OCI-LY7 (cell line): Measurements from ENCODE around the gene GLRX5. TPM values are rescaled to one million over a fixed set of nuclear protein-coding genes. Genes with fewer than 3 reads are reported as not detected.

Experiments used
- BruUV-seq: library from RNA; stranded (reverse); fragments of 400-500 nt; replicated peaks from 2 replicates; lab custom pipeline; 2021; lab: Mats Ljungman, UMichigan
- CTCF ChIA-PET: fragments of 300-600 bp; sonication (Branson Sonifier 250); formaldehyde crosslinking; loops from one replicate; lab custom pipeline; 2022; ENCODE audit warnings: antibody characterized with exemption; ENCODE audit not compliant: unreplicated experiment; lab: Charles Lee
- POLR2A ChIA-PET: fragments of 300-600 bp; sonication (Branson Sonifier 250); formaldehyde crosslinking; loops from one replicate; lab custom pipeline; 2022; ENCODE audit warnings: antibody characterized with exemption; lab: Charles Lee
- DNase-seq: peaks from one replicate; pipeline ENCODE4 v3.0.0-alpha.2; 2015; ENCODE audit warnings: low spot score
- H2AFZ ChIP-seq: fragments of 200-600 bp; sonication (generic), shearing (Covaris generic); 2 replicates; pipeline ENCODE4 v1.6.1; 2014; ENCODE audit warnings: mild to moderate bottlenecking, antibody characterized with exemption, low read length, moderate library complexity
- H3K27ac ChIP-seq: fragments of 200-600 bp; sonication (generic); 2 replicates; pipeline ENCODE4 v1.5.1; 2014; ENCODE audit warnings: mixed run types, low read depth, mild to moderate bottlenecking, moderate library complexity, low read length, inconsistent platforms; ENCODE audit not compliant: poor library complexity, severe bottlenecking
- H3K36me3 ChIP-seq: fragments of 200-600 bp; sonication (generic); 2 replicates; pipeline ENCODE4 v1.6.1; 2014; ENCODE audit warnings: mild to moderate bottlenecking, antibody characterized with exemption, low read length, moderate library complexity, mixed read lengths; ENCODE audit not compliant: insufficient read depth
- H3K4me1 ChIP-seq: fragments of 200-600 bp; sonication (generic); 2 replicates; pipeline ENCODE4 v1.5.1; 2014; ENCODE audit warnings: mild to moderate bottlenecking, low read length; ENCODE audit not compliant: insufficient read depth, poor library complexity, severe bottlenecking
- H3K4me2 ChIP-seq: fragments of 200-600 bp; sonication (generic); 2 replicates; pipeline ENCODE4 v1.6.1; 2014; ENCODE audit warnings: mild to moderate bottlenecking, low read length
- H3K4me3 ChIP-seq: fragments of 200-600 bp; sonication (generic); 2 replicates; pipeline ENCODE4 v1.5.1; 2014; ENCODE audit warnings: mild to moderate bottlenecking, low read depth, low read length; ENCODE audit not compliant: poor library complexity, severe bottlenecking
- H3K79me2 ChIP-seq: fragments of 200-600 bp; sonication (generic); 2 replicates; pipeline ENCODE4 v1.6.1; 2016; ENCODE audit warnings: low read depth, mild to moderate bottlenecking, low read length, moderate library complexity, mixed read lengths; ENCODE audit not compliant: insufficient read depth
- H3K9me2 ChIP-seq: fragments of 200-600 bp; sonication (generic); 2 replicates; pipeline ENCODE4 v1.6.1; 2016; ENCODE audit warnings: mild to moderate bottlenecking, low read length, mixed read lengths; ENCODE audit not compliant: insufficient read depth
- H3K9me3 ChIP-seq: fragments of 200-600 bp; sonication (generic); 2 replicates; pipeline ENCODE4 v1.6.1; 2014; ENCODE audit warnings: mild to moderate bottlenecking, mixed run types, low read length, mixed read lengths
- H4K20me1 ChIP-seq: fragments of 200-600 bp; sonication (generic); 2 replicates; pipeline ENCODE4 v1.6.1; 2014; ENCODE audit warnings: mild to moderate bottlenecking, antibody characterized with exemption, low read length, moderate library complexity, mixed read lengths; ENCODE audit not compliant: insufficient read depth
- EZH2phosphoT487 ChIP-seq: fragments of 200-600 bp; sonication (generic); IDR thresholded peaks from 2 replicates; pipeline ENCODE4 v1.6.1; 2018; ENCODE audit warnings: low read depth, borderline replicate concordance, mild to moderate bottlenecking, mixed run types, antibody characterized with exemption, low read length, moderate library complexity, mixed read lengths
- intact Hi-C: fragments of 100-400 bp; cut with micrococcal nuclease; formaldehyde crosslinking; loops from one replicate; pipeline ENCODE4 v1.10.0; 2022; ENCODE audit not compliant: unreplicated experiment
- total RNA-seq, 2 experiments: library from RNA; depleted of rRNA in 1 of 2; stranded (reverse); fragments of >200 nt in 1 of 2; shearing (Covaris generic) in 1 of 2; gene quantifications; 2 replicates each; pipeline ENCODE4 v1.2.3, GENCODE V29; 2014 to 2022
- TF ChIP-seq, protein P1 (sequence below): fragments of 200-600 bp; sonication (generic); conservative IDR thresholded peaks from 2 replicates; pipeline ENCODE4 v1.5.1; 2014; ENCODE audit warnings: mild to moderate bottlenecking, antibody characterized with exemption, low read length, moderate library complexity, mixed read lengths

The GLRX5 gene
- total RNA-seq, 2 experiments from 2014 or later, result 68.2 to 78.4 TPM

DNA sequence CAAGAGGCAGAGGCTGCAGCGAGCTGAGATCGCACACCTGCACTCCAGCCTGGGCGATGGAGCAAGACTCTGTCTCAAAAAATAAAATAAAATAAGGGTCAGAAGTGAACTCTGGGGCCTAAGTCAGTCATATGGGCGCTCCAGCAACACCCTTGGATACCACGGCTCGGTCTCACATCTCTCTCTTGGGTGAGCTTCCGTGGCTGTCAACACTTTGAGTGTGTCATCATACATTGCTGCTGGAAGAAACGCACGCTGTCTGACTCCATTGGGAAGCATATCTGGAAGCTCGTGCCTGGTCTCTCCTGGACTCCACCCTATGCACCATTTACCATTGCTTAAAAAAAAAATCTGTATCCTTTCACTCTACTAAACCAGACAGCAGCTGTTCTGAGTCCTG is 20.2 kb downstream of the GLRX5 start:
- intact Hi-C loops, result no loop called here
- Histone ChIP-seq H3K4me1 (peaks cover 6% of the 10 kb centered on the region), H4K20me1 (no peaks in the 10 kb centered on the region), H3K4me2 (no peak overlapping the region), H3K9me2 (no peaks in the 10 kb centered on the region), H3K9me3 (no peaks in the 10 kb centered on the region), H3K36me3 (no peaks in the 10 kb centered on the region), H3K27ac (no peak overlapping the region), H2AFZ (no peak overlapping the region), H3K79me2 (no peaks in the 10 kb centered on the region), H3K4me3 (no peak overlapping the region)
- BruUV-seq, result no TSS peak
- POLR2A ChIA-PET, result interaction anchor here (1.1 kb wide), 1 partner anchor 120 kb away, joined by 3 read pairs; no protein-coding TSS in a partner anchor
- TF ChIP-seq, protein P1, sequence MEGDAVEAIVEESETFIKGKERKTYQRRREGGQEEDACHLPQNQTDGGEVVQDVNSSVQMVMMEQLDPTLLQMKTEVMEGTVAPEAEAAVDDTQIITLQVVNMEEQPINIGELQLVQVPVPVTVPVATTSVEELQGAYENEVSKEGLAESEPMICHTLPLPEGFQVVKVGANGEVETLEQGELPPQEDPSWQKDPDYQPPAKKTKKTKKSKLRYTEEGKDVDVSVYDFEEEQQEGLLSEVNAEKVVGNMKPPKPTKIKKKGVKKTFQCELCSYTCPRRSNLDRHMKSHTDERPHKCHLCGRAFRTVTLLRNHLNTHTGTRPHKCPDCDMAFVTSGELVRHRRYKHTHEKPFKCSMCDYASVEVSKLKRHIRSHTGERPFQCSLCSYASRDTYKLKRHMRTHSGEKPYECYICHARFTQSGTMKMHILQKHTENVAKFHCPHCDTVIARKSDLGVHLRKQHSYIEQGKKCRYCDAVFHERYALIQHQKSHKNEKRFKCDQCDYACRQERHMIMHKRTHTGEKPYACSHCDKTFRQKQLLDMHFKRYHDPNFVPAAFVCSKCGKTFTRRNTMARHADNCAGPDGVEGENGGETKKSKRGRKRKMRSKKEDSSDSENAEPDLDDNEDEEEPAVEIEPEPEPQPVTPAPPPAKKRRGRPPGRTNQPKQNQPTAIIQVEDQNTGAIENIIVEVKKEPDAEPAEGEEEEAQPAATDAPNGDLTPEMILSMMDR, result no peak
- no peak for TF ChIP-seq EZH2phosphoT487
- DNase-seq, result no peak
- CTCF ChIA-PET, result no interaction called here

- H3K79me2 ChIP-seq, result no peaks in the 10 kb centered on the region
- H3K4me3 ChIP-seq, result no peak overlapping the region
- no peak for DNase-seq
- no peak overlapping the region for H3K4me2 ChIP-seq
- no peak for TF ChIP-seq EZH2phosphoT487
- TF ChIP-seq, protein P1, result no peak
- ChIA-PET POLR2A (interaction anchor here (1.5 kb wide), 1 partner anchor 16 kb away, joined by 4 read pairs; no protein-coding TSS in a partner anchor), CTCF (interaction anchor here (0.5 kb wide), 1 partner anchor 192 kb away, joined by 3 read pairs; no protein-coding TSS in a partner anchor)
- intact Hi-C loops, result no loop called here
- H3K9me2 ChIP-seq, result no peaks in the 10 kb centered on the region
- H3K36me3 ChIP-seq, result no peaks in the 10 kb centered on the region
- peaks cover 6% of the 10 kb centered on the region for H3K4me1 ChIP-seq
- H2AFZ ChIP-seq, result no peak overlapping the region
- no TSS peak for BruUV-seq
- no peaks in the 10 kb centered on the region for H3K9me3 ChIP-seq
- H4K20me1 ChIP-seq, result no peaks in the 10 kb centered on the region
- no peak overlapping the region for H3K27ac ChIP-seq
These were observed 22.4 kb downstream of the GLRX5 start for GRCh38 chr14:95557291-95557690.

DNA sequence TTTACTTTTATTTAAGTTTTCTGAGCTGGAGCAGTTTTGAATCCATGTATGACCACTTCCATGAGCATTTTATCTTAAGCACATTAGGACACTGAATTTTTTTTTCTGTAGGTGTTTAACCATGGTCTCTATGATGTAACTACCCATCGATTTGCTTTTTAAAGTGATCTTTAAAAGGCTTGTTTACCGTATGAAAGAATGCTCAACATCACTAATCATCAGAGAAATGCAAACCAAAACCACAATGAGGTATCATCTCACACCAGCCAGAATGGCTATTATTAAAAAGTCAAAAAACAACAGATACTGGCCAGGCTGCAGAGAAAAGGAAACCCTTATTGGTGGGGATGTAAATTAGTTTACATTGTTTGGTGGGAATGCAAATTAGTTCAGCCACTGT is 23.0 kb downstream of the GLRX5 start:
- Histone ChIP-seq H3K4me2 (no peak overlapping the region; the same call in 1 of the 2 replicates), H3K4me1 (peaks cover 6% of the 10 kb centered on the region), H3K27ac (no peak overlapping the region), H3K9me3 (no peaks in the 10 kb centered on the region), H3K9me2 (no peaks in the 10 kb centered on the region), H3K36me3 (no peaks in the 10 kb centered on the region), H2AFZ (no peak overlapping the region), H4K20me1 (no peaks in the 10 kb centered on the region), H3K79me2 (no peaks in the 10 kb centered on the region), H3K4me3 (no peak overlapping the region)
- CTCF ChIA-PET, result no interaction called here
- DNase-seq, result no peak
- no peak for TF ChIP-seq EZH2phosphoT487
- TF ChIP-seq, protein P1, result no peak
- intact Hi-C loops, result no loop called here
- no TSS peak for BruUV-seq
- POLR2A ChIA-PET, result interaction anchor here (1.5 kb wide), 1 partner anchor 16 kb away, joined by 4 read pairs; no protein-coding TSS in a partner anchor
